CD1c-positive myeloid dendritic cell (primary cell): ENCODE measurements around the gene EDN2.

Experiments used
- DNase-seq: peaks from one replicate; pipeline ENCODE4 v3.0.0-alpha.2; 2016; ENCODE audit errors: extremely low spot score

EDN2 gene

DNA sequence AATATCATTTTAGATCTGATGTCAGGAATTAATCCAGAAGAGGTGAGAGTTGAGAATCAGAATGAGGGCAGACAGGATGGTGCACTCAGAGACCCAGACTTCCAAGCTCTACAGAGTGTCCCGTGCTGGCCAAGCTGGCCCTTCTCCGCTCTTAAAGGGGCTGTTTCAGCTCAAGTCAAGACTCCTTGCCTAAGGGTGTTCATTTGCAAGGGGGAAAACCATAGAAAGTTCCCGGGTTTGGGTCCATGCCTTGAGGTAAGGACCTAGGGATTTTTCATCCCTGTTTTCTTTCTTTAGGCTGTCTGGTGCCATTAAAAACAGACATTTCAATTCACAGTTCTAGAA is 47.5 kb downstream of the EDN2 start:
- no peak for DNase-seq

DNA sequence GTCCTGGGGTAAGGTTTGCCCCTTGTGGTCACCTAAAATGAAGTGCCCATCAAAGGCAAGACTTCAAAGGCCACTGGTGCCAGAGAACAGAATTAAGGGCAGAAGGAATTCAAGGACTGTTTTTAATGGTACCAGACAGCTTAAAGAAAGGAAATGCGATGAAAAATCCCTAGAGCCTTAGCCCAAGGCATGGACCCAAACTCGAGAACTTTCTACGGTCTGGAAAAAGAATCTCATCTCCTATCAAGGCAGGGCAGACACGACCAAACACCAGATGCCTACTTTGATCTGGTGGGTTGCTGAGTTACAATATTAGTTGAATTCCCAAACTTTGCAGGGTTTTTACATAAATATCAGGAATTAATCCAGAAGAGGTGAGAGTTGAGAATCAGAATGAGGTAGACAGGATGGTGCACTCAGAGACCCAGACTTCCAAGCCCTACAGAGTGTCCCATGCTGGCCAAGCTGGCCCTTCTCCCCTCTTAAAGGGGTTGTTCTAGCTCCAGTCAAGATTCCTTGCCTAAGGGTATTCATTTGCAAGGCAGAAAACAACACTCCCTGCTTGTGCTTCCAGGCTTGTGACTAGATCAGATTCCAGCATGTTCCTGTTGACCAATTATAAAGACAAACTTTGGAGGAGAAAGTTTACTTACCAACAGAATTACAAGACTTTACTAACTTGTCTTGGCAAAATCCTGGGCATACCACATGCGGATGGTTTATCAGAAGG is 48.0 kb downstream of the EDN2 start:
- DNase-seq, result no peak

DNA sequence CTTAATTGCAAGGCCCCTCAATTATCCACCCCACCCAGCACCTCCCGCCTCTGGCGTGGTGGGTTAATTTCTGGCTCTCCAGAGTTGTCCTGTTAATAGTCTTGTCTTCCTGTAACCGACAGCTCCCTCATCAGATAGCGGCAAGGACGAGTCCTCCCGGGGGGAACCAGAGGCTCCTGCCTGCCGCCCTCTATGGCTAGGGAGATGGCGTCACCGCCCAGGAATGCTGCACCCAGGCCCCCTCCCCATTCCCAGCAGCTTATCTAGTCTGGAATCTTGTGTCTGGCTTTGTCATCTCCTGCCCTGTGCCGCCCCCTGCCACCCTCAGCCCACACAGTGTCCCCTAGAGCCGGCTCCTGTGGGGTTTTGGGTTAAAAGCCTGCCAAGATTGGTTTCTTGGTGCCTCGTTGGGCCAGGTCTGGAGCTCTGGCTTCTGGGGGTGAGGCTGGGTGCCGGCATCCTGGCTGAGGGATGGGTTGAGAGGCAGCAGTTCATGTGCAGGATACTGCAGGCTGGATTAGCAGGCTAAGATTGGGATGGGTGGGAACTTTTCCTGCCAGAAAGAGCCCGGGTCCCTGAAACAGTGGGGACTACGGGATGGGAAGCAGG is 48.8 kb downstream of the EDN2 start:
- DNase-seq, result no peak

DNA sequence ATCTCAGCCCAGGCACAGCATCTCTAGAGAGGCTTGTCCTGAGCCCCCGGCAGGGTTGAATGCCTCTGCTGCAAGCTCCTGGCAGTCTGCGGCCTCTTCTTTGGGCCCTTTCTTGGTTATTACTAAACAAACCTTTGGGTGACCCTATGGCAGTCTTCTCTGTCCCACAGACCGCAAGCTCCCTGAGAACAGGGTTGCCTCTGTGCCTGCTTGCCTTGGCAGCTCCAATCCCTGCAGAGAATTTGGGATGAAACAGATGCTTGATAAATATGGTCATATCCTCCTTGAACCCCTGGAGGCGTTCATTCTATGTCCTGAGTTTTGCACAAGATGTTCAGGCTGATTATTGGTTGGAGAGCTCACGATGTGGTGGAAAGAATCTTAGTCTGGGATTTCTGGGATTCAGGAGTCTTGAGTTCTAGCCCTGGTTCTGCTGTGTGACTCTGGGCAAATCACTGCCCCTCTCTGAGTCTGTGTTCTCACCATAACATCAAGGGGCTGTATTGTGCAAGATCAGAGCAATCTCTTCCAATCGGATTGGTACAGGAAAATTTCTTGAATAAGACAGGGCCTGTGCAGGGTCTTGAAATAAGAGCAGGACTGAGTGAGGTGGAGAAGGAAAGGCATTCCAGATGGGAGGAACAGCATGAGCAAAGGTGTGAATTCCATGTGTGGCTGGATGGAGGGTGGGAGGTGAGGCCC is 49.6 kb downstream of the EDN2 start:
- no peak for DNase-seq

DNA sequence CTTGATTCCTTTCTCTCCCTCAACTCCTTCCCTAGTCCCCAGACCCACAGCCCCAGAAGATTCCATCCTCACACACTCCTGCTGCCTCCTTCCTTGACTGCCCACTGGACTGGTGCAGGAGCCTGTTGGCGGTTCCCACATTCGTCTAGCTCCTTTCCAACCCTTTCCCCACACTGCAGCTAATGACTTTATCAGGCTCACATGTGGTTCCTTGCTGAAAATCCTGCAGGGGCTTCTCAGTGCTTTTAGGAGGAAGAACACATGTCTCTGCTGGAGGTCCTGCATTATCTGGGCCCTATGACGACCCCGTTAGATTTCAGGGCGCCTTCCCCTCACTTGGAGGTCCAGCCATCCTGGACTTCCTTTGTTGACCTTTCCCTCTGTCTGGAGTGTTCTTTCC is 50.2 kb downstream of the EDN2 start:
- DNase-seq, result no peak

DNA sequence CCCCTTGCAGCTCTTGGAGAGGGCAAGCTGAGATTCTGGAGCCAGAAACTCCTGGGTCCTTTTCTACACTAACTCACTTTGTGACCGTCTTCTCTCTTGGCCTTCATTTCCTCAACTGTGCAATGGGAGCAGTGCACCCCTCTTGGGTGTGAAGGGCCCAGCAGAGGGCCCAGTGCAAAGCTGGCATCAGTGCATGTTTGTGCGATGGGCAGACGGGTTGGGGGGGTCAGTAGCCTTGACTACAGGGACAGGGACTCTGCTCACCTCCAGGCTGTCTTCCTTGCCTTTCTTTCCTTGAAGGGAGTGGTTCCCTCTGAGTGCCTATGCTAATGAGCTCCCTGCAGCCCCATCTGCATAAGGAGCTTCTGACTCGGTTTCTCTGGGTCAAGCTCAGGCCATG is 51.0 kb downstream of the EDN2 start:
- DNase-seq, result no peak

DNA sequence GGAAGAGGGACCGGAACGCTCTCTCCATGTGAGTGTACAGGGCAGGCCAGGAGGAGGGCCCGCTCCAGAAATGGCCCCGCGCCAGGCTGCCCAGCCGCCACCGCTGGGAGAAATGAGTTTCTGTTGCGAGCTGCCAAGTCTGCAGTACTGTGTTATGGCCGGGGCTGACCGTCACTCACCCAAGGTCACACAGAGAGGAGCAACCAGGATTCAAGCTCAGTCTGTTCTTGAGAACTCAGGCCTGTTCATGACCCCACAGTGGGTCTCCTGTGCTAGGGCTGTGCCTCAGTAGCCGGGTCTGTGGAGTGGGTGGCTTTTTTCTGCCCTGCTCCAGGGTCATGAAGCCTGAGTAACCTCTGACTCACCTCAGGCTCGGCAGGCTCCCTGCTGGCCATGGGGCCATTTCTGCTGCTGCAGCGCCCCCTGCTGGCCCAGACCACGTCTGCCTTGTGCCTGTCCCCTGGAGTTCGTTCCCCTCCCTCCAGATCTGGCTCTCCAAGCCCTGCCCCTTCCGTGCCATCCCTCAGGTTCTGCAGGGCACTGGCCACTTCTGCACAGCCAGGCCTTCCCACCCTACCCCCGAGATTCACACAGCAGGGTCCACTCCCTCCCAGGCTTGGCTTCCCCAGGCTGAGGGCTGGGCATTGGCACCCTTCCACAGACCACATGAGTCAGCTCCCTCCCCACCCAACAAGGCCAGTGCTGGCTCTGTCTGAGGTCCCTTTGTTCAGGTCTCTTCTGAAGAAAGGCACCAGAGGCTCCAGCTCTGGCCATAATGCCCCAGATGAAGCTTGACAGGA is 51.8 kb downstream of the EDN2 start:
- peak; percentile 90 for DNase-seq

DNA sequence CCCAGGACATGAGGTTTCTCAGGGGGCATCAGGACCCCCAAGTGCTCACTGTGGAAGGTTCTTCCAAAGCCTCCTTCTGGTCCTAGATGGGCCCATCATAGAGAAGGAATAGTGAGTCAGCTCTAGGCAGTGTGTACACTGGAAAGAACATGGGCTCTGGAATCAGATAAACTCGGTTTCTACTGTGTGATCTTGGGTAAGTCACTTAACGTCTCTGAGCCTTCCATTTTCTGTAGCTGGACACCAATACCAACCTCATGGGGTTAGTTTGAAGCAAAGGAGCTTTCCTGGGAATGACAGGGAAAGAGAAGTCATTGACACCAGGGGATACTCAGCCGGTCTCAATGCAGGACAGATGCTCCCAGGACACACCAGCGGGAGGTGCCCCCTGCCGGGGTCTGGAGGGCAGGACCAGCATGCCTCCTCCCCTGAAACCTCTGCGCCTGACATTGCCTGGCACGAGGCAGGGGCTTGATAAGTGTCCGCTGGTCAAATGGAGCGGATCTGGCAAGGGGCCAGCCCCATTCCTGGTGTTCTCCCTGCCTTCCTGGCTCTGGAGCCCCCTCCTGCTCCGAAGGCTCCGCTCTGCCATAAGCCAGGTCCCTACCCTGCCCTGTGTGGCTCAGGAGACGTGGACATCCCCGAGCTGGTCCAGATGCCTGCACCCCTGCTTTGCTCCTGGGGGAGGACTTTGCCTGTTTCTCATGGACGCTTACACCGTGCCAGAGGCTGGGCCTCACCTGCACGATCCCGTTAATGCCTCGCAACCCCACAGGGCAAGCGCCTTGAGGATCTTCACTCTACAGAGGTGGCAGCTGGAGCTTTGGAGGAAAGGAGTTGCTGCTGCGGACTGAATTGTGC is 52.8 kb downstream of the EDN2 start:
- no peak for DNase-seq

DNA sequence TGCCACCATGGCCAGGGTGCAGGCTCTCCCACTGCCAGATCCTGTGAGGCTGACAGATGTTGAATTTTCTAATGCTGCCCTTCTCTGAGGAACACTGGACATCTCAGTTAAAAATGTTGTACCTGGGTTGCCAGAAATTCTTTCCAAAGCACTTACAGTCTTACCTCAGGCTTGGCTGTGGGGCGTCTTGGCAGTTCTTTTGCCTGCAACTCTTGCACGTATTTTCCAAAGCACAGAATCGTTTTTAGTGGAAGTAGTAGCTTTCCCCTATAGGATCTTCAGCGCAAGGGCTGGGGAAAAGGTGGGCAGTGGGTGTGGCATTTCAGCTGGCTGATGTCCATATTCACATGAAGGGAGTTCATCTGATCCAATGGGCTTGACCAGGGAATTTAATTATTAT is 53.9 kb downstream of the EDN2 start:
- no peak for DNase-seq

DNA sequence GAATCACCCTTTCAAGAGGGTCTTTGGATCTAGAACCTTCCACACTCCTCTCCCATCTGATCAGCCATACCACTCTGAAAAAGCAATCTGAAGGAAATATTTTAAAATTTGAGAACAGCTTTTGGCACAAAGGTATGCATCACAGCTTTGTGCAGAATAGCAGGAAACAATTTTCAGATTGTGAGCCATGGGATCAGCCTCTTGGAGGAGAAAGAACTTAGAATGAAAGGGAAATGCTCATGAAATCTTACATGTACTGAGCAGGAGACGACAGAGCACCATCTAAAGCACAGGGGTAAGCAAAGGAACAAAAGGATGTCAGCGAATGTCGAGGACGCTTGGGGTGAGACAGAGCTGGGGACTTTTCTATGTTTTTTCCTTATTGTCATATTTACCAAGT is 54.4 kb downstream of the EDN2 start:
- DNase-seq, result no peak

DNA sequence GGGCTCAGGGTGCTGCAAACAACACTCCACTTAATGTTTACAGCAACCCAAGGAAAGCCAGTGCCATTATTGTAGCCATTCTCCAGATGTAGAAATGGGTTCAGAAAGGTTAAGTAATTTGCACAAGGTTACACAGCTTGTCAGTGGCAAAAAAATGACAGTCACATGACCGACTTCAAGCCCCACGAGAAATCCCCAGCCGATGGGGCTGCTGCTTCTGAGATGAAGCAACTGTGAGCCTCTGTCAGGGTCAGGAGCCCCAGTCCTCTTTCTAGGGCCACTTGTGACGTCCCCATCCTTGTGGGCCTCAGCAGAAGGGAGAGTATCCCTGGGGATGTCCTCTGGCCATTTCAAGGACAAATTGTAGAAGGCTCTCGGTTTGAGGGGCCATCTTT is 54.8 kb downstream of the EDN2 start:
- DNase-seq, result no peak
